H1 (cell line): ENCODE results near the gene SCGB3A1. TPM values are rescaled to one million over a fixed set of nuclear protein-coding genes. Genes with fewer than 3 reads are reported as not detected.

Experiments used
- CTCF ChIA-PET: fragments of 300-600 bp; sonication (Branson Sonifier 250); formaldehyde crosslinking; loops from one replicate; lab custom pipeline; 2021; ENCODE audit not compliant: partially characterized antibody; lab: Charles Lee
- POLR2A ChIA-PET: fragments of 300-600 bp; sonication (Branson Sonifier 250); formaldehyde crosslinking; loops from one replicate; lab custom pipeline; 2021; ENCODE audit warnings: inconsistent platforms; ENCODE audit not compliant: partially characterized antibody; lab: Charles Lee
- DNase-seq, 2 experiments: peaks; one replicate each; pipeline versions ENCODE4 v3.0.0 to v3.0.0-alpha.2; 2010 to 2022; ENCODE audit warnings: low spot score in 2 of 2, low read depth in 1 of 2, mixed read lengths in 1 of 2
- FAIRE-seq: peaks from 2 replicates; lab custom pipeline; 2011; peaks lifted over from hg19 to GRCh38; lab: Jason Lieb, UNC
- H2AFZ ChIP-seq: 2 replicates; pipeline ENCODE4 v1.8.1; 2012; ENCODE audit warnings: low read length, inconsistent platforms
- H2AK5ac ChIP-seq: 2 replicates; pipeline ENCODE4 v1.6.1; 2013; ENCODE audit warnings: low read depth, low read length
- H2BK120ac ChIP-seq: replicated peaks from 2 replicates; pipeline ENCODE3; 2013; ENCODE audit warnings: low read depth, low read length, inconsistent platforms
- H2BK12ac ChIP-seq: 2 replicates; pipeline ENCODE4 v1.6.1; 2013; ENCODE audit warnings: low read depth, low read length
- H2BK15ac ChIP-seq: 2 replicates; pipeline ENCODE4 v1.6.1; 2013; ENCODE audit warnings: low read length
- H2BK20ac ChIP-seq: 2 replicates; pipeline ENCODE4 v1.6.1; 2013; ENCODE audit warnings: low read length
- H2BK5ac ChIP-seq: 2 replicates; pipeline ENCODE4 v1.6.1; 2013; ENCODE audit warnings: low read depth, low read length
- H3K14ac ChIP-seq: 2 replicates; pipeline ENCODE4 v1.6.1; 2013; ENCODE audit warnings: inconsistent platforms; ENCODE audit not compliant: insufficient read length
- H3K18ac ChIP-seq: 2 replicates; pipeline ENCODE4 v1.6.1; 2013; ENCODE audit warnings: low read length; ENCODE audit errors: extremely low read depth
- H3K23ac ChIP-seq: 2 replicates; pipeline ENCODE4 v1.6.1; 2013; ENCODE audit warnings: inconsistent platforms; ENCODE audit not compliant: insufficient read length
- H3K23me2 ChIP-seq: 2 replicates; pipeline ENCODE4 v1.6.1; 2013; ENCODE audit warnings: low read depth, low read length
- H3K27ac ChIP-seq: 2 replicates; pipeline ENCODE4 v1.6.1; 2011; ENCODE audit warnings: low read depth, low read length, inconsistent platforms
- H3K27me3 ChIP-seq, 4 experiments: replicated peaks in 1 of 4; 1 replicate in 1 of 4; 2 replicates in 3 of 4; pipeline versions ENCODE4 v1.6.1 to v1.8.1; 2011 to 2013; ENCODE audit warnings: low read length in 3 of 4, mild to moderate bottlenecking in 3 of 4, inconsistent platforms in 2 of 4, mixed read lengths in 2 of 4, moderate library complexity in 1 of 4; ENCODE audit not compliant: control insufficient read depth in 3 of 4, insufficient read depth in 3 of 4; ENCODE audit errors: extremely low read depth in 1 of 4
- H3K36me3 ChIP-seq, 4 experiments: 2 replicates each; pipeline versions ENCODE4 v1.6.1 to v1.8.1; 2011 to 2013; ENCODE audit warnings: mild to moderate bottlenecking in 4 of 4, low read length in 3 of 4, moderate library complexity in 2 of 4, control low read depth in 1 of 4, inconsistent platforms in 1 of 4; ENCODE audit not compliant: insufficient read depth in 4 of 4, control insufficient read depth in 2 of 4
- H3K4ac ChIP-seq: replicated peaks from 2 replicates; pipeline ENCODE3; 2013; ENCODE audit warnings: low read length, low read depth, mixed read lengths, inconsistent platforms; ENCODE audit not compliant: insufficient read length
- H3K4me1 ChIP-seq, 4 experiments: replicated peaks in 1 of 4; 1 replicate in 1 of 4; 2 replicates in 3 of 4; pipeline versions ENCODE4 v1.6.1 to v1.8.1; 2011 to 2013; ENCODE audit warnings: low read length in 3 of 4, inconsistent platforms in 2 of 4, mixed read lengths in 1 of 4; ENCODE audit not compliant: insufficient read depth in 4 of 4, control insufficient read depth in 3 of 4
- H3K4me2 ChIP-seq, 2 experiments: 2 replicates each; pipeline versions ENCODE4 v1.6.1 to v1.8.1; 2011 to 2013; ENCODE audit warnings: low read depth in 2 of 2, low read length in 2 of 2, control low read depth in 1 of 2, inconsistent platforms in 1 of 2, mild to moderate bottlenecking in 1 of 2; ENCODE audit not compliant: insufficient read depth in 1 of 2
- H3K4me3 ChIP-seq, 4 experiments: fragments of 200-600, 300-600 bp in 1 of 4; sonication (generic), shearing (Covaris generic), sonication (Bioruptor Twin) in 1 of 4; 2 replicates each; pipeline versions ENCODE4 v1.5.1 to v1.8.1; 2011 to 2016; ENCODE audit warnings: low read length in 4 of 4, low read depth in 3 of 4, control low read depth in 2 of 4, inconsistent platforms in 2 of 4, mild to moderate bottlenecking in 2 of 4, mixed read lengths in 1 of 4, moderate library complexity in 1 of 4; ENCODE audit not compliant: insufficient read depth in 2 of 4; ENCODE audit errors: extremely low read depth in 1 of 4
- H3K56ac ChIP-seq: replicated peaks from 2 replicates; pipeline ENCODE3; 2013; ENCODE audit warnings: low read depth, mild to moderate bottlenecking, mixed read lengths, low read length, inconsistent platforms; ENCODE audit not compliant: insufficient read length
- H3K79me1 ChIP-seq: 2 replicates; pipeline ENCODE4 v1.6.1; 2013; ENCODE audit warnings: low read depth, low read length, control low read depth
- H3K79me2 ChIP-seq, 2 experiments: 2 replicates each; pipeline versions ENCODE4 v1.6.1 to v1.8.1; 2012 to 2013; ENCODE audit warnings: low read length in 2 of 2, mild to moderate bottlenecking in 2 of 2, inconsistent platforms in 1 of 2; ENCODE audit not compliant: insufficient read depth in 2 of 2, control insufficient read depth in 1 of 2
- H3K9ac ChIP-seq, 4 experiments: replicated peaks in 1 of 4; 1 replicate in 1 of 4; 2 replicates in 3 of 4; pipeline versions ENCODE4 v1.6.1 to v1.8.1; 2011 to 2013; ENCODE audit warnings: low read depth in 3 of 4, low read length in 3 of 4, control low read depth in 2 of 4, mild to moderate bottlenecking in 2 of 4, moderate library complexity in 2 of 4, inconsistent platforms in 1 of 4; ENCODE audit errors: extremely low read depth in 1 of 4
- H3K9me3 ChIP-seq, 2 experiments: 2 replicates each; pipeline versions ENCODE4 v1.6.1 to v1.8.1; 2012 to 2013; ENCODE audit warnings: mild to moderate bottlenecking in 2 of 2, moderate library complexity in 2 of 2, control low read depth in 1 of 2, inconsistent platforms in 1 of 2, low read depth in 1 of 2, low read length in 1 of 2, mixed read lengths in 1 of 2; ENCODE audit not compliant: insufficient read depth in 2 of 2
- H4K20me1 ChIP-seq, 2 experiments: replicated peaks in 1 of 2; 2 replicates each; pipeline versions ENCODE3 to v1.8.1; 2011 to 2013; ENCODE audit warnings: inconsistent platforms in 2 of 2, low read length in 2 of 2, mild to moderate bottlenecking in 1 of 2; ENCODE audit not compliant: insufficient read depth in 2 of 2, control insufficient read depth in 1 of 2
- H4K5ac ChIP-seq: 2 replicates; pipeline ENCODE4 v1.6.1; 2013; ENCODE audit warnings: low read length, low read depth, mixed read lengths, inconsistent platforms; ENCODE audit not compliant: insufficient read length
- H4K8ac ChIP-seq: 2 replicates; pipeline ENCODE4 v1.8.0; 2013; ENCODE audit warnings: mild to moderate bottlenecking, moderate library complexity, low read length, inconsistent platforms; ENCODE audit not compliant: insufficient read depth; ENCODE audit errors: extremely low read depth
- H4K91ac ChIP-seq: replicated peaks from 2 replicates; pipeline ENCODE3; 2013; ENCODE audit warnings: low read length, mixed read lengths, inconsistent platforms; ENCODE audit not compliant: insufficient read length
- CBX8 ChIP-seq: fragments of 300-800, 300-1000 bp; sonication (generic); IDR thresholded peaks from 2 replicates; pipeline ENCODE4 v1.7.1; 2016; ENCODE audit warnings: low read depth, low read length, borderline replicate concordance
- CTCF ChIP-seq, 3 experiments: IDR thresholded peaks; 1 replicate in 2 of 3; 2 replicates in 1 of 3; pipeline versions ENCODE4 v1.5.1 to v1.6.1; 2011; ENCODE audit warnings: low read length in 3 of 3, mild to moderate bottlenecking in 3 of 3, inconsistent platforms in 2 of 3, low read depth in 1 of 3, moderate library complexity in 1 of 3; ENCODE audit not compliant: insufficient read depth in 1 of 3; ENCODE audit errors: control extremely low read depth in 1 of 3
- EGR1 ChIP-seq: IDR thresholded peaks from 2 replicates; pipeline ENCODE4 v1.6.1; 2011; ENCODE audit warnings: low read depth, low read length, borderline replicate concordance
- PHF8 ChIP-seq: fragments of 200-600 bp; sonication (generic); conservative IDR thresholded peaks from 2 replicates; pipeline ENCODE4 v1.7.1; 2012; ENCODE audit warnings: low read depth, mild to moderate bottlenecking, inconsistent platforms, low read length, moderate library complexity
- RXRA ChIP-seq: IDR thresholded peaks from 2 replicates; pipeline ENCODE4 v1.6.1; 2011; ENCODE audit warnings: low read depth, mild to moderate bottlenecking, low read length, moderate library complexity; ENCODE audit not compliant: insufficient read depth
- SIRT6 ChIP-seq: IDR thresholded peaks from one replicate; pipeline ENCODE4 v1.7.1; 2012; ENCODE audit warnings: low read length, inconsistent platforms
- SP2 ChIP-seq: IDR thresholded peaks from 2 replicates; pipeline ENCODE4 v1.6.1; 2012; ENCODE audit warnings: mild to moderate bottlenecking, low read length, inconsistent platforms
- USF2 ChIP-seq: IDR thresholded peaks from 2 replicates; pipeline ENCODE4 v1.6.1; 2011; ENCODE audit warnings: low read length, improper control_type of control experiment
- WGBS, 2 experiments: shearing (Covaris generic) in 1 of 2; methylation state at CpG; one replicate each; pipeline versions ENCODE4 v1.1.6 to v1.1.7; 2013 to 2015; ENCODE audit warnings: low lambda C conversion rate in 2 of 2, mixed read lengths in 2 of 2, inconsistent platforms in 1 of 2, low coverage in 1 of 2, missing lambda C conversion rate in 1 of 2; ENCODE audit not compliant: insufficient replicate concordance in 2 of 2, insufficient coverage in 1 of 2, insufficient read length in 1 of 2; ENCODE audit errors: extremely low coverage in 1 of 2, missing lambda C conversion rate in 1 of 2; 5-methylcytosine and 5-hydroxymethylcytosine counted together
- polyA plus RNA-seq, 7 experiments: library from polyadenylated mRNA; depleted of rRNA in 3 of 7; stranded (reverse) in 5 of 7; unstranded in 2 of 7; fragments of >200 nt in 5 of 7; fragments of 200-250 nt in 2 of 7; gene quantifications; 1 replicate in 5 of 7; 2 replicates in 1 of 7; 4 replicates in 1 of 7; pipeline versions ENCODE4 v1.2.1 to v1.2.3, GENCODE V29; 2011 to 2013; ENCODE audit warnings: missing spikeins in 2 of 7, mixed read lengths in 2 of 7
- total RNA-seq: library from RNA; stranded (reverse); fragmentation: NEBNext Ultra II Directional; extraction: Animal tissue kit (Norgen Biotek cat#: 25700); gene quantifications from 2 replicates; pipeline ENCODE4 v1.2.1, GENCODE V29; 2021
- TF ChIP-seq, protein P1 (sequence below): IDR thresholded peaks from 2 replicates; pipeline ENCODE4 v1.6.1; 2012; ENCODE audit warnings: inconsistent platforms

The SCGB3A1 gene
- total and polyA plus RNA-seq, 2 of the 8 experiments (the other 6 are each of a cell fraction or from before 2014, with no cell fraction given): 0.20 TPM; not detected in 1

GRCh38 chr5:180626661-180627385 lies 35.5 kb upstream of the SCGB3A1 start:
- H2AFZ ChIP-seq: no peak overlapping the region
- H2BK120ac ChIP-seq: no peak overlapping the region
- no peak for FAIRE-seq
- peaks cover 0 to 3% (median under 1%) of the 10 kb centered on the region in 4 experiments; a peak in 5 of 7 replicates for H3K4me1 ChIP-seq
- no peak overlapping the region for H2BK12ac ChIP-seq
- no peak overlapping the region for H4K91ac ChIP-seq
- H4K8ac ChIP-seq: no peak overlapping the region
- H3K4ac ChIP-seq: no peak overlapping the region
- H3K23me2 ChIP-seq: no peaks in the 10 kb centered on the region
- POLR2A ChIA-PET: no interaction called here
- no peaks in the 10 kb centered on the region for H3K36me3 ChIP-seq
- H3K79me1 ChIP-seq: no peaks in the 10 kb centered on the region
- no peak overlapping the region for H3K9ac ChIP-seq
- no peak overlapping the region for H3K4me2 ChIP-seq
- H3K79me2 ChIP-seq: no peaks in the 10 kb centered on the region
- no peak overlapping the region for H3K14ac ChIP-seq
- no peak overlapping the region for H2BK20ac ChIP-seq
- CTCF ChIA-PET: interaction anchor here (0.9 kb wide), 1 partner anchor 16 kb away, joined by 3 read pairs; no protein-coding TSS in a partner anchor
- no peak overlapping the region for H3K23ac ChIP-seq
- no peak overlapping the region for H2AK5ac ChIP-seq
- H3K9me3 ChIP-seq: no peaks in the 10 kb centered on the region
- H3K56ac ChIP-seq: no peak overlapping the region
- H2BK15ac ChIP-seq: no peak overlapping the region
- H4K20me1 ChIP-seq: peaks cover 0 to 2% of the 10 kb centered on the region in 2 experiments
- H3K27ac ChIP-seq: no peak overlapping the region
- H2BK5ac ChIP-seq: no peak overlapping the region
- no peak for DNase-seq
- H3K18ac ChIP-seq: no peak overlapping the region
- 85% methylated on average over 15 of the region's 15 CpGs; no CpG with 5 or more reads in 1 of the 2 experiments for WGBS, 2 experiments
- H3K27me3 ChIP-seq: no peaks in the 10 kb centered on the region; a peak in 1 of 7 replicates
- no peak overlapping the region for H3K4me3 ChIP-seq
- H4K5ac ChIP-seq: no peak overlapping the region
- no peak for TF ChIP-seq EGR1
- no peak for TF ChIP-seq PHF8
- TF ChIP-seq RXRA: no peak
- no peak for TF ChIP-seq USF2
- TF ChIP-seq SP2: no peak
- no peak for TF ChIP-seq SIRT6
- TF ChIP-seq, protein P1, sequence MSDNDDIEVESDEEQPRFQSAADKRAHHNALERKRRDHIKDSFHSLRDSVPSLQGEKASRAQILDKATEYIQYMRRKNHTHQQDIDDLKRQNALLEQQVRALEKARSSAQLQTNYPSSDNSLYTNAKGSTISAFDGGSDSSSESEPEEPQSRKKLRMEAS: no peak
- TF ChIP-seq CTCF (IDR thresholded peaks at IDR 0.05; ENCODE audit: control extremely low read depth in 1 of 3, insufficient read depth in 1 of 3, low read depth in 1 of 3, low read length in 3 of 3): no peak
- TF ChIP-seq CBX8: no peak
